H1 (cell line): ENCODE measurements around the gene RPL38. TPM values are rescaled to one million over a fixed set of nuclear protein-coding genes. Genes with fewer than 3 reads are reported as not detected.

ENCODE experiments used
- CTCF ChIA-PET: fragments of 300-600 bp; sonication (Branson Sonifier 250); formaldehyde crosslinking; loops from one replicate; lab custom pipeline; 2021; ENCODE audit not compliant: partially characterized antibody; lab: Charles Lee
- POLR2A ChIA-PET: fragments of 300-600 bp; sonication (Branson Sonifier 250); formaldehyde crosslinking; loops from one replicate; lab custom pipeline; 2021; ENCODE audit warnings: inconsistent platforms; ENCODE audit not compliant: partially characterized antibody; lab: Charles Lee
- DNase-seq, 2 experiments: peaks; one replicate each; pipeline versions ENCODE4 v3.0.0 to v3.0.0-alpha.2; 2010 to 2022; ENCODE audit warnings: low spot score in 2 of 2, low read depth in 1 of 2, mixed read lengths in 1 of 2
- FAIRE-seq: peaks from 2 replicates; lab custom pipeline; 2011; peaks lifted over from hg19 to GRCh38; lab: Jason Lieb, UNC
- H2AFZ ChIP-seq: 2 replicates; pipeline ENCODE4 v1.8.1; 2012; ENCODE audit warnings: low read length, inconsistent platforms
- H2AK5ac ChIP-seq: 2 replicates; pipeline ENCODE4 v1.6.1; 2013; ENCODE audit warnings: low read depth, low read length
- H2BK120ac ChIP-seq: replicated peaks from 2 replicates; pipeline ENCODE3; 2013; ENCODE audit warnings: low read depth, low read length, inconsistent platforms
- H2BK12ac ChIP-seq: 2 replicates; pipeline ENCODE4 v1.6.1; 2013; ENCODE audit warnings: low read depth, low read length
- H2BK15ac ChIP-seq: 2 replicates; pipeline ENCODE4 v1.6.1; 2013; ENCODE audit warnings: low read length
- H2BK20ac ChIP-seq: 2 replicates; pipeline ENCODE4 v1.6.1; 2013; ENCODE audit warnings: low read length
- H2BK5ac ChIP-seq: 2 replicates; pipeline ENCODE4 v1.6.1; 2013; ENCODE audit warnings: low read depth, low read length
- H3K14ac ChIP-seq: 2 replicates; pipeline ENCODE4 v1.6.1; 2013; ENCODE audit warnings: inconsistent platforms; ENCODE audit not compliant: insufficient read length
- H3K18ac ChIP-seq: 2 replicates; pipeline ENCODE4 v1.6.1; 2013; ENCODE audit warnings: low read length; ENCODE audit errors: extremely low read depth
- H3K23ac ChIP-seq: 2 replicates; pipeline ENCODE4 v1.6.1; 2013; ENCODE audit warnings: inconsistent platforms; ENCODE audit not compliant: insufficient read length
- H3K23me2 ChIP-seq: 2 replicates; pipeline ENCODE4 v1.6.1; 2013; ENCODE audit warnings: low read depth, low read length
- H3K27ac ChIP-seq: 2 replicates; pipeline ENCODE4 v1.6.1; 2011; ENCODE audit warnings: low read depth, low read length, inconsistent platforms
- H3K27me3 ChIP-seq, 4 experiments: replicated peaks in 1 of 4; 1 replicate in 1 of 4; 2 replicates in 3 of 4; pipeline versions ENCODE4 v1.6.1 to v1.8.1; 2011 to 2013; ENCODE audit warnings: low read length in 3 of 4, mild to moderate bottlenecking in 3 of 4, inconsistent platforms in 2 of 4, mixed read lengths in 2 of 4, moderate library complexity in 1 of 4; ENCODE audit not compliant: control insufficient read depth in 3 of 4, insufficient read depth in 3 of 4; ENCODE audit errors: extremely low read depth in 1 of 4
- H3K36me3 ChIP-seq, 4 experiments: 2 replicates each; pipeline versions ENCODE4 v1.6.1 to v1.8.1; 2011 to 2013; ENCODE audit warnings: mild to moderate bottlenecking in 4 of 4, low read length in 3 of 4, moderate library complexity in 2 of 4, control low read depth in 1 of 4, inconsistent platforms in 1 of 4; ENCODE audit not compliant: insufficient read depth in 4 of 4, control insufficient read depth in 2 of 4
- H3K4ac ChIP-seq: replicated peaks from 2 replicates; pipeline ENCODE3; 2013; ENCODE audit warnings: low read length, low read depth, mixed read lengths, inconsistent platforms; ENCODE audit not compliant: insufficient read length
- H3K4me1 ChIP-seq, 4 experiments: replicated peaks in 1 of 4; 1 replicate in 1 of 4; 2 replicates in 3 of 4; pipeline versions ENCODE4 v1.6.1 to v1.8.1; 2011 to 2013; ENCODE audit warnings: low read length in 3 of 4, inconsistent platforms in 2 of 4, mixed read lengths in 1 of 4; ENCODE audit not compliant: insufficient read depth in 4 of 4, control insufficient read depth in 3 of 4
- H3K4me2 ChIP-seq, 2 experiments: 2 replicates each; pipeline versions ENCODE4 v1.6.1 to v1.8.1; 2011 to 2013; ENCODE audit warnings: low read depth in 2 of 2, low read length in 2 of 2, control low read depth in 1 of 2, inconsistent platforms in 1 of 2, mild to moderate bottlenecking in 1 of 2; ENCODE audit not compliant: insufficient read depth in 1 of 2
- H3K4me3 ChIP-seq, 4 experiments: fragments of 200-600, 300-600 bp in 1 of 4; sonication (generic), shearing (Covaris generic), sonication (Bioruptor Twin) in 1 of 4; 2 replicates each; pipeline versions ENCODE4 v1.5.1 to v1.8.1; 2011 to 2016; ENCODE audit warnings: low read length in 4 of 4, low read depth in 3 of 4, control low read depth in 2 of 4, inconsistent platforms in 2 of 4, mild to moderate bottlenecking in 2 of 4, mixed read lengths in 1 of 4, moderate library complexity in 1 of 4; ENCODE audit not compliant: insufficient read depth in 2 of 4; ENCODE audit errors: extremely low read depth in 1 of 4
- H3K56ac ChIP-seq: replicated peaks from 2 replicates; pipeline ENCODE3; 2013; ENCODE audit warnings: low read depth, mild to moderate bottlenecking, mixed read lengths, low read length, inconsistent platforms; ENCODE audit not compliant: insufficient read length
- H3K79me1 ChIP-seq: 2 replicates; pipeline ENCODE4 v1.6.1; 2013; ENCODE audit warnings: low read depth, low read length, control low read depth
- H3K79me2 ChIP-seq, 2 experiments: 2 replicates each; pipeline versions ENCODE4 v1.6.1 to v1.8.1; 2012 to 2013; ENCODE audit warnings: low read length in 2 of 2, mild to moderate bottlenecking in 2 of 2, inconsistent platforms in 1 of 2; ENCODE audit not compliant: insufficient read depth in 2 of 2, control insufficient read depth in 1 of 2
- H3K9ac ChIP-seq, 4 experiments: replicated peaks in 1 of 4; 1 replicate in 1 of 4; 2 replicates in 3 of 4; pipeline versions ENCODE4 v1.6.1 to v1.8.1; 2011 to 2013; ENCODE audit warnings: low read depth in 3 of 4, low read length in 3 of 4, control low read depth in 2 of 4, mild to moderate bottlenecking in 2 of 4, moderate library complexity in 2 of 4, inconsistent platforms in 1 of 4; ENCODE audit errors: extremely low read depth in 1 of 4
- H3K9me3 ChIP-seq, 2 experiments: 2 replicates each; pipeline versions ENCODE4 v1.6.1 to v1.8.1; 2012 to 2013; ENCODE audit warnings: mild to moderate bottlenecking in 2 of 2, moderate library complexity in 2 of 2, control low read depth in 1 of 2, inconsistent platforms in 1 of 2, low read depth in 1 of 2, low read length in 1 of 2, mixed read lengths in 1 of 2; ENCODE audit not compliant: insufficient read depth in 2 of 2
- H4K20me1 ChIP-seq, 2 experiments: replicated peaks in 1 of 2; 2 replicates each; pipeline versions ENCODE3 to v1.8.1; 2011 to 2013; ENCODE audit warnings: inconsistent platforms in 2 of 2, low read length in 2 of 2, mild to moderate bottlenecking in 1 of 2; ENCODE audit not compliant: insufficient read depth in 2 of 2, control insufficient read depth in 1 of 2
- H4K5ac ChIP-seq: 2 replicates; pipeline ENCODE4 v1.6.1; 2013; ENCODE audit warnings: low read length, low read depth, mixed read lengths, inconsistent platforms; ENCODE audit not compliant: insufficient read length
- H4K8ac ChIP-seq: 2 replicates; pipeline ENCODE4 v1.8.0; 2013; ENCODE audit warnings: mild to moderate bottlenecking, moderate library complexity, low read length, inconsistent platforms; ENCODE audit not compliant: insufficient read depth; ENCODE audit errors: extremely low read depth
- H4K91ac ChIP-seq: replicated peaks from 2 replicates; pipeline ENCODE3; 2013; ENCODE audit warnings: low read length, mixed read lengths, inconsistent platforms; ENCODE audit not compliant: insufficient read length
- ASH2L ChIP-seq: fragments of 200-600, 300-600 bp; sonication (generic); IDR thresholded peaks from one replicate; pipeline ENCODE4 v1.7.1; 2017; ENCODE audit warnings: low read length
- CEBPB ChIP-seq: IDR thresholded peaks from 2 replicates; pipeline ENCODE4 v1.6.1; 2012; ENCODE audit warnings: low read depth, low read length
- EP300 ChIP-seq, 2 experiments: IDR thresholded peaks; 1 replicate in 1 of 2; 2 replicates in 1 of 2; pipeline ENCODE4 v1.6.1; 2011 to 2012; ENCODE audit warnings: low read depth in 2 of 2, low read length in 2 of 2, mild to moderate bottlenecking in 2 of 2, borderline replicate concordance in 1 of 2, inconsistent platforms in 1 of 2, moderate library complexity in 1 of 2
- FOSL1 ChIP-seq: IDR thresholded peaks from 2 replicates; pipeline ENCODE4 v1.6.1; 2011; ENCODE audit warnings: mild to moderate bottlenecking, low read depth, low read length, moderate library complexity; ENCODE audit not compliant: insufficient read depth
- GABPA ChIP-seq: IDR thresholded peaks from 2 replicates; pipeline ENCODE4 v1.6.1; 2011; ENCODE audit warnings: mild to moderate bottlenecking, low read length, moderate library complexity, borderline replicate concordance; ENCODE audit not compliant: insufficient read depth
- GTF2F1 ChIP-seq: IDR thresholded peaks from 2 replicates; pipeline ENCODE4 v1.6.1; 2012; ENCODE audit warnings: low read depth, low read length, improper control_type of control experiment, borderline replicate concordance
- KDM4A ChIP-seq: IDR thresholded peaks from one replicate; pipeline ENCODE4 v1.7.1; 2012; ENCODE audit warnings: low read depth, mild to moderate bottlenecking, moderate library complexity, low read length, inconsistent platforms; ENCODE audit not compliant: severe bottlenecking
- PHF8 ChIP-seq: fragments of 200-600 bp; sonication (generic); conservative IDR thresholded peaks from 2 replicates; pipeline ENCODE4 v1.7.1; 2012; ENCODE audit warnings: low read depth, mild to moderate bottlenecking, inconsistent platforms, low read length, moderate library complexity
- POLR2A ChIP-seq, 2 experiments: IDR thresholded peaks; 1 replicate in 1 of 2; 2 replicates in 1 of 2; pipeline ENCODE4 v1.6.1; 2011; ENCODE audit warnings: low read depth in 2 of 2, low read length in 2 of 2, mild to moderate bottlenecking in 2 of 2; ENCODE audit errors: control extremely low read depth in 1 of 2
- POLR2AphosphoS5 ChIP-seq: IDR thresholded peaks from 2 replicates; pipeline ENCODE4 v1.6.1; 2011; ENCODE audit warnings: low read depth, low read length
- SIRT6 ChIP-seq: IDR thresholded peaks from one replicate; pipeline ENCODE4 v1.7.1; 2012; ENCODE audit warnings: low read length, inconsistent platforms
- SIX5 ChIP-seq: IDR thresholded peaks from 2 replicates; pipeline ENCODE4 v1.6.1; 2011; ENCODE audit warnings: mild to moderate bottlenecking, low read depth, low read length
- SP4 ChIP-seq: IDR thresholded peaks from 2 replicates; pipeline ENCODE4 v1.6.1; 2012; ENCODE audit warnings: low read length, inconsistent platforms
- SRF ChIP-seq: IDR thresholded peaks from 2 replicates; pipeline ENCODE4 v1.6.1; 2011; ENCODE audit warnings: mild to moderate bottlenecking, low read depth, low read length, moderate library complexity
- WGBS, 2 experiments: shearing (Covaris generic) in 1 of 2; methylation state at CpG; one replicate each; pipeline versions ENCODE4 v1.1.6 to v1.1.7; 2013 to 2015; ENCODE audit warnings: low lambda C conversion rate in 2 of 2, mixed read lengths in 2 of 2, inconsistent platforms in 1 of 2, low coverage in 1 of 2, missing lambda C conversion rate in 1 of 2; ENCODE audit not compliant: insufficient replicate concordance in 2 of 2, insufficient coverage in 1 of 2, insufficient read length in 1 of 2; ENCODE audit errors: extremely low coverage in 1 of 2, missing lambda C conversion rate in 1 of 2; 5-methylcytosine and 5-hydroxymethylcytosine counted together
- polyA plus RNA-seq, 7 experiments: library from polyadenylated mRNA; depleted of rRNA in 3 of 7; stranded (reverse) in 5 of 7; unstranded in 2 of 7; fragments of >200 nt in 5 of 7; fragments of 200-250 nt in 2 of 7; gene quantifications; 1 replicate in 5 of 7; 2 replicates in 1 of 7; 4 replicates in 1 of 7; pipeline versions ENCODE4 v1.2.1 to v1.2.3, GENCODE V29; 2011 to 2013; ENCODE audit warnings: missing spikeins in 2 of 7, mixed read lengths in 2 of 7
- total RNA-seq: library from RNA; stranded (reverse); fragmentation: NEBNext Ultra II Directional; extraction: Animal tissue kit (Norgen Biotek cat#: 25700); gene quantifications from 2 replicates; pipeline ENCODE4 v1.2.1, GENCODE V29; 2021
- TF ChIP-seq, protein P1 (sequence below): IDR thresholded peaks from 2 replicates; pipeline ENCODE4 v1.6.1; 2011; ENCODE audit warnings: low read depth, mild to moderate bottlenecking, low read length; ENCODE audit not compliant: insufficient read depth

Gene RPL38
- total and polyA plus RNA-seq, 2 of the 8 experiments (the other 6 are each of a cell fraction or from before 2014, with no cell fraction given), result 412 to 1,195 TPM

DNA sequence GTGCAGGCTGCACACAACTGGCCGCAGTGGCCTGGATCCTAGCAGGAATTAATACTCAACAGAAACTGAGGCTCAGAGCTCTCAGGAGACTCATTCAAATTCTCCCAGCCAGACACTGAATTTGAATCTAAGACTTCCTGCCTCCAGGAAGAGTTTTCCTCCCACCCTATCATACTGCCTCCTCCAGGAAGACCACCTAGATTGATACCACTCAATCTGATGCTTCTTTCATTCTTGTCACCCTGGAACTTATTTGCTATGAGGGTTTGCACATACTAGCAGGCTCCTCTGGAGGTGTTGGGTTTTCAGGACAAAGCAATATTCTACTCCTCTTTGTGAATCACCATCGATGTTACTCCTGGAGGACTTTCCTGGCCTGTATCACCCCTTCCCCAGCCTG lies 5.7 kb upstream of the RPL38 start:
- Histone ChIP-seq H3K9me3 (no peaks in the 10 kb centered on the region), H3K18ac (no peak overlapping the region), H3K9ac (no peak overlapping the region), H2AK5ac (no peak overlapping the region), H3K36me3 (no peaks in the 10 kb centered on the region), H2BK120ac (no peak overlapping the region), H3K27ac (no peak overlapping the region), H2AFZ (no peak overlapping the region), H3K23ac (no peak overlapping the region), H2BK20ac (no peak overlapping the region), H4K20me1 (no peaks in the 10 kb centered on the region), H4K8ac (no peak overlapping the region), H3K4me3 (no peak overlapping the region), H4K5ac (no peak overlapping the region), H3K79me2 (no peaks in the 10 kb centered on the region), H3K23me2 (no peaks in the 10 kb centered on the region; the same call in 1 of the 2 replicates), H4K91ac (no peak overlapping the region), H2BK12ac (0 out of 2 replicates have a peak overlapping the region, but pooled peaks have one; percentile 39), H3K4ac (no peak overlapping the region), H3K14ac (no peak overlapping the region), H3K4me2 (no peak overlapping the region), H3K27me3 (peaks cover 0 to 13% (median 8%) of the 10 kb centered on the region in 4 experiments; a peak in 4 of 7 replicates), H3K79me1 (no peaks in the 10 kb centered on the region), H2BK15ac (no peak overlapping the region), H2BK5ac (no peak overlapping the region), H3K56ac (no peak overlapping the region), H3K4me1 (peaks cover 0 to 5% (median 2%) of the 10 kb centered on the region in 4 experiments; a peak in 4 of 7 replicates)
- POLR2A ChIA-PET, result no interaction called here
- CTCF ChIA-PET, result interaction anchor here (1.2 to 4.3 kb wide), 4 partner anchors 33 to 107 kb away, joined by 3 to 27 read pairs (median 6); no protein-coding TSS in a partner anchor
- DNase-seq (no peak), FAIRE-seq (no peak)
- 89% methylated on average over 2 of the region's 2 CpGs; no CpG with 5 or more reads in 1 of the 2 experiments for WGBS, 2 experiments
- TF ChIP-seq EP300 (IDR thresholded peaks at IDR 0.05; ENCODE audit: borderline replicate concordance in 1 of 2, low read depth in 2 of 2, low read length in 2 of 2), result no peak
- TF ChIP-seq FOSL1, result no peak
- TF ChIP-seq GABPA, result no peak
- no peak for TF ChIP-seq GTF2F1
- TF ChIP-seq KDM4A, result no peak
- no peak for TF ChIP-seq PHF8
- no peak for TF ChIP-seq SIX5
- TF ChIP-seq CEBPB, result no peak
- no peak for TF ChIP-seq SRF
- no peak for TF ChIP-seq ASH2L
- no peak for TF ChIP-seq SP4
- no peak for TF ChIP-seq POLR2AphosphoS5
- TF ChIP-seq POLR2A (IDR thresholded peaks at IDR 0.05; ENCODE audit: control extremely low read depth in 1 of 2, low read depth in 2 of 2, low read length in 2 of 2), result no peak
- no peak for TF ChIP-seq SIRT6
- TF ChIP-seq, protein P1, sequence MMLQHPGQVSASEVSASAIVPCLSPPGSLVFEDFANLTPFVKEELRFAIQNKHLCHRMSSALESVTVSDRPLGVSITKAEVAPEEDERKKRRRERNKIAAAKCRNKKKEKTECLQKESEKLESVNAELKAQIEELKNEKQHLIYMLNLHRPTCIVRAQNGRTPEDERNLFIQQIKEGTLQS, result no peak
